NAMALWA (cell line): ENCODE results near the gene MMP17.

Experiments used
- DNase-seq: peaks from one replicate; pipeline ENCODE4 v3.0.0-alpha.2; 2015; ENCODE audit warnings: low spot score

MMP17 gene

DNA sequence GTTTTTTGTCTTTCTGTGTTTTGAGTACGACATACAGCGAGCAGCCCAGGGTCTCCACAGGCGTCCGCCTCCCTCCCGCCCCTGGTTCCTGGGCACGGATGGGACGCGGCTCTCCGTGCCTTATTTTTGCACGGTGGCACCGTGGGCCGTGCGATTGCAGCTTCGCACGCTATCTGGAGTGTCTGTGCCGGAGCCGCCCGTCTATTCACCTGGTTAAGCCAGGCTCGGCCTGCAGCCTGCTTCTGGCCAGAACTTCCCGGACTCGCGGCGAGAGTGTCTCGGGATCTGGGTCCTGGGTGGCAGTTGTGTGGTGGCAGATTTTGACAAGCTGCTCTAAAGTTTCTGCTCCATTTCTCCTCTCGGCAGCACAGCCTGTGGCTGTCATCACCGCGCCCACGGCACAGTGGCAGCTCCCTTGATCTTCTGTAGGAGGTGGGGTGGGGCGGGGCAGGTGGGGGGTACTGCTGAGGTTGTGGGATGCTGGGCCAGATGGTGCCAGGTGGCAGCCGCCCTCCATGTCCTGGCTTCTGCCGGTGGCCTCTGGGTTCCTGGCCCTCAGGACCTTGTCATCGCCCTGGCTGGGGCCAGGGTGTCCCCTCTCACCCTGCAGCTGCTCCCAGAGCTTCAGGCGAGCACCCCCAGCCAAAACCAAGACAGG is 2.9 kb downstream of the MMP17 start:
- no peak for DNase-seq

DNA sequence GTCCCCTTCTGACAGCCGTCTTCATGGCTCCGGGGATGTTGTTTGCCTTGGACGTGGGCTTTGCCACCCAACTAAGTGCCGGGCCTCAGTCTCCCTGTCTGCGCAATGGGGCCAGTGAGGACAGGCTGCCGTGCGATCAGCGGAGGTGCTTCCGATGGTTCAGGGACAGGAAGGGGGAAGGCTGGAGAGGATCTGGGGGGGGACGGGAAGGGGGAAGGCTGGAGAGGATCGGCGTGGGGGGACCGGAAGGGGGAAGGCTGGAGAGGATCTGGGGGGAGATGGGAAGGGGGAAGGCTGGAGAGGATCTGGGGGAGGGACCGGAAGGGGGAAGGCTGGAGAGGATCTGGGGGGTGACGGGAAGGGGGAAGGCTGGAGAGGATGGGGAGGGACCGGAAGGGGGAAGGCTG is 3.4 kb downstream of the MMP17 start:
- DNase-seq: no peak

DNA sequence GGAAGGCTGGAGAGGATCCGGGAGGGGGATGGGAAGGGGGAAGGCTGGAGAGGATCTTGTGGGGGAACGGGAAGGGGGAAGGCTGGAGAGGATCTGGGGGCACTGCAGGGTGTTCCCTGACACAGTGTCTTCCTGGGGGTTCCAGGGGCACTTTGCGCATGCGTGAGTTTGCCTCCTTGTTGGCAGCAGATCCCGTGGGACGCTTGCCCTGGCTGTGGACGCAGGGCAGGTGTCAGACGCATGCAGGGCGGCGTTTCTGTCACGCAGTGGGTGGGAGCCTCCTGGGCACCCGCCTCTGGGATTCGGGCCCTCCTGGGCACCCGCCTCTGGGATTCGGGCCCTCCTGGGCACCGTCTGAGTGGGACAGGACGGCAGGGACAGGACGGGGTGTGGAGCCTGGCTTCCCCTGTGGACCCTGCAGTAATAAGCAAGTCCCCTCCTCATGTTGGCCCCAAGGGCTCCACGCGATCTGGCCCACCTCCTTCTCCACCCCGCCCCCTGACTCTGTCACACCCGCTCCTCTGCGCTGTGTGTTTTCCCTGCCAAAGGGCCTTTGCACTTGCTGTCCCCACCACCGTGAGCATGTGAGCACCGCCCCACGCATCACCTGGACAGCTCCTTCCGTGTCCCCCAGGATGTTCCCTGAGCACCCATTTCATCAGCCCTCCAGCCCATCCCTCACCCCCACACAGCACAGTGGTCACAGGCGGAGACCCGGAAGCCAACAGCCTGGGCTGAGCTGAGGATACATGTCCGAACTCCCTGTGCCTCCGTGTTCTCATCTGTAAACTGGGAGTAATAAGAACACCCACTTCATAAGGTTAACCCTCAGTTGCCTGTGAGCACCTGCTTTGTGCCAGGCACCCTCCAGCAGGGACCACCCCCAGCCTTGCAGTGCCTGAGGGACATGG is 4.4 kb downstream of the MMP17 start:
- no peak for DNase-seq

DNA sequence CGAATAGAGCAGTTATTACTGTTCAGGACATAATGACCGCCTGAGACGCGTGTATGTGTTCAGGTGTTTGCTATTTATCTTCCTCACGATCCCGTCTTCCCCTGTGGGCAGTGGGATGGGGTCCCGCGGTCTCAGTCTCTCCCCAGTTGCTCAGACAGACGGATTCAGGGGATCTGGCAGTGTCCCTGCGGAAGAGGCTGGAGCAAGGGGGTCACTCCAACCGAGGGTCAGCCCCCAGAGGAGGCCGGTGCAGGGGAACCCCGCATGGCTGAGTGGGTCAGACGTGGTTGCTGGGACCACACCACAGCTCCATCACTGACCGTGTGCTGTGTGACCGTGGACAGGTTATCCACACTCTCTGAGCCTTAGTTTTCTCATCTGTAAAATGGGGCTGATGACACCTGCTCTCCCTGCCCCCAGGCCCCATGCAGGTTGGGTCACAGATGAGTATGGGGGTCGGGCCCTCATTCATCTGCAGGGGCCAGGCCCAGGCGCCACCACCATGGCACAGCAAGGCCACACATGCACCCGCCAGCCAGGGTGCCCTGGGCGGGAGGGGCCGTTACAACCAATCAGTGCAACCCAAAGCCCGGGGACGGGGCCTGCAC is 5.2 kb downstream of the MMP17 start:
- no peak for DNase-seq

DNA sequence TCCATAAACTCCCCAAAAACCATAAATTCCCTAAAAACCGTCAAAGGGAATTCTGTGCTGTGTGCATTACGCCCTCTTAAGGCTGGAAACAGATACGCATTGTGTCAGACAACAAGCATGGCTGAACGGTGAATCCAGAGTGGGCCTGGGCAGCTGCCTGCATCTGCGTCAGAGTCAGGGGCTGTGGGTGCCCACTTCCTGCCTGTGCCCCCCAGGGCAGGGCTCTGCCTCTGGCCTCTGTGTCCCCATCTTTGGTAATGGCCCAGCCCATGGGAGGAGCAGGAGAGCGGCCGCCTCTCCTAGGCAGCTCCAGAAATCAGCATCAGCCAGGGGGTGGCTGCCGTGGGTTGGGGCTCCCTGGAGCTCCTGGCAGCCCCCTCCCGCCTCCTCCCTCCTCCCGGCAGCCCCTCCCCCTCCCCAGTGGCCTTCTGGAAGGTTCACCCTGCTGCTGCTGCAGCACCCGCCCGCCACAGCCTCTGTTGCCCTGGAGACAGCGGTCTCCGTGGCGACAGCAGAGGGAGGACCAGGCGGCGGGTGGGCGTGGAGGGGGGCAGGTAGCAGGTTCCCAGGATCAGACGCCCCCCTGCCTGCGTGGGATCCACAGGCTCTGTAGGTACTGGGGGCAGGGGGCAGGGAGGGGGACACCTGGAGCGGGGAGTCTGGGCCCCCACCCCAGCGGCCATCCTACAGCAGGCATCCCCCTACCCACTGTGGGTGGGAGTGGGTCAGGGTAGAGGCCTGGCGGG is 5.9 kb downstream of the MMP17 start:
- DNase-seq: no peak

DNA sequence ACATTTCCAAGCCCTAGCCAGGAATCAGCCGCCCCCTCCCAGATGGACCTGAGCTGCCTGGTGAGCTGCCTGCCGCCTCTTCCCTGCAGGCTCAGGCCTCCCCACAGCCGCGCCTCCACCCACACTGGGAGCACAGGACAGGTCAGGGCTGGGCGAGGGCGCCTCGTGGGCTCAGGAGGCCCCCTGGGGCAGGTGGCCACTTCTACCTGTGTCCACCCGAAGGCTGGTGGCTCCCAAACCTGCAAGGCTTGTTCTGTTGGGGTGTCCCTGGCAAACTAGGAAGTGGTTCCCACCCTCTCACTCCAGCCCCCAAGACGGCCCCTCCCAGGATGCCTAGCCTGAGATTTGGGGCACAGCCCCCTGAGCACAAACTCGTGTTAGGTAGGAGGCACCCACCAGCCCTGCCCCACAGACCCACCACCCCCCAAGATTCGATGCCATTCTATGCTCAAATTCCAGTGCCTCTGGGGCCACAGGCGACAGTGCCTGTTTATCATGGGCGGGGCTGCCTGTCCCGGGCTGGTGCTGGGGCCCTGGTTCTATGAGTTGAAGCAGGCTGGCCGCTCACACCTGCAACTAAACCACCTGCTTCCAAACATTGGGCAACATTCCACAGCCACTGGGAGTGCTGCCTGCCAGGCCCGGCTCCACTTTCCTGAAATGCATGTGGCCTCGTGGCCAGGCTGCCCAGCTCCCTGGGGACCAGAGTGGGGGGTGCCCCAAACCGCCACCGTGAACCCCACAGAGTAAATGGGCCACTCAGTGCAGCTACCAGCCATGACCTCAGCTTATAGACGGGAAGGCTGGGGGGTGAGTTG is 6.8 kb downstream of the MMP17 start:
- DNase-seq: no peak

DNA sequence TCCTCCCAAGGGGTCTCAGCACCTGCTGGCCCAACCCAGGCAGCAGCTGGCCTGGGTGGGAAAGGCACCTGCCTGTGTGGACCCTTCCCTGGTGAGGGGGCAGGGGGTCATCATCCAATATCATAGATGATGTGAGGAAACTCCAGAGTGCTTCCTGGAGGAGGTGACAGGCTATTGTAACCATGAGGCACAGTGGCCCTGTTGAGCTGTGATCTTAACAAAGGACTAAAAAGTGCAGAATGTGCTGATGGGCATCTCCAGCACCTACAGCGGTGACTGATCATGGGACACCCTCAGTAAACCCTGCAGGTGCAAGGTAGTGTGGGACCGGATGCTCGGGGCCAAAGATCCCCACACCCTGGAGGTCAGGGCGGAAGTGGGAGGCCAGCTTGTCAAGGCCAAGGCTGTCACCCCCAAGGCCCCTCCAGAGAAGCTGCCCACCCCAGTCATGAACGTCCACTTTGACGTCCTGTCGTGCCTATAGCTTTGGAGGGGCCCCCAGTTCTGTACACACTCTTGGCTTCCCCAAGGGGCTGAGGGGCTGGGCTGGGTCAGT is 7.5 kb downstream of the MMP17 start:
- DNase-seq: no peak

DNA sequence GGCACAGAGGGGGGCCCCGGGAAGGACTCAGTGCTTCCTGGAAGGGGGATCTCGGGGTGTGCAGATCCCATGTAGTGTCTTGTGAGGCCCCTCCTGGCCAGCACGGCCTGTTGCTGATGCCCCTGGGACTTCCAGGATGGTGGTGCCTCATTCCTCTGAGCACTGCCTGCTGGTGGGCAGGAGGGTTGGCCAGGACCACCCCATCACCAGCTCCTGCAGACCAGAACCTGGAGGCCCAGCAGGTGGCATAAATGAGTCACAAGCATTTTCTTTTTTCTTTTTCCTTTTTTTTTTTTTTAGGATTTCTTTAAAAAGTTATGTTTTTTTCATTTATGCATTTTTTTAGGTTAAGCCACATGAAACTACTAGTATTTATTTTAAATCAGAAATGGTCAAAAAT is 8.0 kb downstream of the MMP17 start:
- peak; percentile 27 for DNase-seq

DNA sequence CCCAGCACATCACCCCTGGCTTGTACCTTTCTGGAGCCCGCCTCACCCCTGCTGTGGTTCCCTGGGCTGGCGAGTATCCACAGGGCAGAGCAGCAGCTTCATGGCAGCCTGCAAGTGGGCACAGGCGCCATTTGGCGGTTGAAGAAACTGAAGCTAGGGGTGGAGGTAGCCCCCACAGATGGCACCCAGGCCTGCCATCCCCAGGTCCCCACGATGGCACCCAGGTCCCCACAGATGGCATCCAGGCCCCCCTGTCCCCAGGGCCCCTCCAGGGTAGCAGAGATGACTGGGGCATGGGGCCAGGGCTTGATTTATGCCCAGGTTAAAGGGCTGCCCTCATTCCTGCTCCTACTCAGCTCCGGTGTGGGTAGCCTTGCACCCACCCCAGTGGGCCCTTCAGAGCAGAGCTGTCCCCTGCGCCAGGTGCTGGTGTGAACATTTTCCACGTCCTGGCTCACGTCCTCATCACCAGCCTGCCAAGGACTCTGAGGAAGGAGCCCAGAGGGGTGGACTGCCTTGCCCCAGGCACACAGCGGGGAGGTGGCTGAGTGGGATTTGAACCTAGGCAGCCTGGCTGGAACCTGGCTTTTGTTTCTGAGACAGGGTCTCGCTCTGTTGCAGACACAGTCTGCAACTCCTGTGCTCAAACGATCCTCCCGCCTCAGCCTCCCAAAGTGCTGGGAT is 8.7 kb downstream of the MMP17 start:
- no peak for DNase-seq

DNA sequence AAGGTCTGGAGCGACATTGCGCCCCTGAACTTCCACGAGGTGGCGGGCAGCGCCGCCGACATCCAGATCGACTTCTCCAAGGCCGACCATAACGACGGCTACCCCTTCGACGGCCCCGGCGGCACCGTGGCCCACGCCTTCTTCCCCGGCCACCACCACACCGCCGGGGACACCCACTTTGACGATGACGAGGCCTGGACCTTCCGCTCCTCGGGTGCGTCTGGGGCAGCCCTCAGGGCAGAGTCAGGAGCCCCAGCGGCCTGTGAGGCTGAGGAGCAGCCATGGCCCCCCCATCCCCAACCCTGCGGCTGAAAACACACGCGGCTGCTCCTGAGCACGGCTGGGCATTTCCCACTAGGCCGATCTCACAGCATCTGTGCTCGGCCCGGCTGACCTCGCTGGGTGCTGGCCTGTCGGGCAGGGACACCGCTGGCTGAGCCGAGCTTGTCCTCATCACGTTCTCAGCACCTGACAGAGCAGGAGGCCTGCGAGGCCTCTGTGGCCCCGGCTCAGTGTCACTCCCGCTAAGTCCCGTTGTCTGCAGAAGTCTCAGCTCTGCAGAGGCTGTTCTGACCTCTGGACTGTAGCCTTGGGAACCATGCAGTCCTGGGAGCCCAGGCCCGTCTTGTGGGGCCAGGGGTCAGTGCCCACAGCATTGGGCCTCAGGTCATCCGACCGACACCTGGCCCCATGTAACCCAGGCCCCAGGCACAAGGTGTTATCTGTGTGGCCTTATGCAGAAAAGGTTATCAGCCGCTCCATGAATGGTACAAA is 12.6 kb downstream of the MMP17 start:
- no peak for DNase-seq

DNA sequence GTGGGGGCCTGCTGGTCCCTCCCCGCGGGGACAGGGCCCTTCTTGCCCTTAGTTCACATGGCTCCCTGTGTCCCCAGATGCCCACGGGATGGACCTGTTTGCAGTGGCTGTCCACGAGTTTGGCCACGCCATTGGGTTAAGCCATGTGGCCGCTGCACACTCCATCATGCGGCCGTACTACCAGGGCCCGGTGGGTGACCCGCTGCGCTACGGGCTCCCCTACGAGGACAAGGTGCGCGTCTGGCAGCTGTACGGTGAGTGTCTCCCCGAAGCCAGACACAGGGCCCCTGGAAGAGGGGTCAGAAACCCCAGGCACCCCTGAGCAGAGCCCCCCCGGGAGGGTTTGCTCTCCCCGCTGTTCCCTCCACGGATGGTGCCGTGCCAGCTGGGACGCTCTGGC is 13.4 kb downstream of the MMP17 start:
- no peak for DNase-seq

DNA sequence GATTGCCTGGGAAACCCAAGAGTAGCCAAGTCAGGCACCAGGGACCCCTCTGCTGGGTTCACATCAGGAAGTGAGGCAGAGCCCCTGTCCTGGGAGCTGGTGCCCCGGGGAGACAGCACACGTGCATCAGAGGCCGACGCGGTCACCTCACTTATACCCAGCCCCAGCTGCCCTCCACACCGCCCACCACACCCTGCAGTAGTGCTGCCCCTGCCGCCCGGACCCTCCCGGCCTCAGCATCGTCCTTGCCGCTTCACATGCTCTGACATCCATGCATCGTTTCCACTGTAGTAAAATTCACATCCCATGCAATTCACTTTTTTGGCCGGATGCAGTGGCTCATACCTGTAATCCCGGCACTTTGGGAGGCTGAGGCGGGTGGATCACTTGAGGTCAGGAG is 14.0 kb downstream of the MMP17 start:
- DNase-seq: no peak

DNA sequence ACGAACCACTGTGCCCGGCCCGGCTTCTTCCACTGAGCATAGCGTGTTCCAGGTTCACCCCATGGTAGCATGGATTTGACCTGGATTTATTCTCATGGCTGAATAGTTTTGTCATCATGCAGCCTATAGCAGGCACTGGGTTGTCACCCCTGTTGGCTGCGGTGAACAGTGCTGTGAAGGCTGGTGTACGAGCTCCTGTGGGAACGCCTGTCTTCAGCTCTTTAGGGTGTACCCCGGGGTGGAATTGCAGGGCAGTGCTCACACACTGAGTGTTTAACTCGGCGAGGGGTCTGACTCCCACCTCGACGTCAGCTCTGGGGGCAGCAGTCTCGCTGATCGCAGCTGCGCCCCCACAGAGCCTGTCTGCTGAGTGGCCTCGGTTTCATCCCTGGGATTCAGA is 15.3 kb downstream of the MMP17 start:
- no peak for DNase-seq

DNA sequence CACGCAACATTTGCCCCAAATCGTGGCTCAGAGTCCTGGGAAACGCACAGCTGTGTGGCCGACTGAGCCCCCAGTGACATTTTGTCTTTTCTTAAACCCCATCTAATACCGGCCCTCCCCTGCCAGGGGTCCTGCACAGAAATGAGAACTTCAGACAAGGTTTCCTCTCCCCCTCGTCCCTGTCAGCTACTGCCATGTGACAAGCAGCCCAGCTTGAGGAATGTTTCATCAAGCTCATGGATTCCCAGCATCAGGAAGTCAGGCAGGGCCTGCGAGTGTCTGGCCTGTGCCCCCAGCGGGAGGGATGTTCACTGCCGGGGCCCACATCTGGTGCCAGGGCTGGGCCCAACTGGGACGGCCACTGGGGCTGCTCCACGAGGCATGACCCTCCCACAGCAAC is 15.9 kb downstream of the MMP17 start:
- no peak for DNase-seq

DNA sequence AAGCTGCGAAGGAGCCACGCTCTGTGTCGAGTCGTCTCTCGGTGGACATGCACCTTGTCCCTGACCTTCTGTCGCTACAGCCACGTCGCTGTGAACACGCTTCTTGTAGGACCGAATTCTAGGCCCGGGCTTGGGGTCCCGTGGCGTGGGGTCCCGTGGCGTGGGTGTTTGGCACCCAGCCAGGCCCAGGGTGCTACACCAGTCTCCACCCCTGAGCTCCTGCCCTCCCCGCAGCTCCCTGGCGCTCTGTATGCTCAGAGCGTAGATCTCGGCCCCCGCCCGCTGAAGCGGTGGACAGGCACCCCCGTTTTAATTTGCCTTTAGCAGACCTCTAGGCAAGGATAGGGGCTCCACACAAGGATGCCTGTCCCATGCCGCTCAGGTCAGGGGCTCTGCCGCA is 16.5 kb downstream of the MMP17 start:
- no peak for DNase-seq

DNA sequence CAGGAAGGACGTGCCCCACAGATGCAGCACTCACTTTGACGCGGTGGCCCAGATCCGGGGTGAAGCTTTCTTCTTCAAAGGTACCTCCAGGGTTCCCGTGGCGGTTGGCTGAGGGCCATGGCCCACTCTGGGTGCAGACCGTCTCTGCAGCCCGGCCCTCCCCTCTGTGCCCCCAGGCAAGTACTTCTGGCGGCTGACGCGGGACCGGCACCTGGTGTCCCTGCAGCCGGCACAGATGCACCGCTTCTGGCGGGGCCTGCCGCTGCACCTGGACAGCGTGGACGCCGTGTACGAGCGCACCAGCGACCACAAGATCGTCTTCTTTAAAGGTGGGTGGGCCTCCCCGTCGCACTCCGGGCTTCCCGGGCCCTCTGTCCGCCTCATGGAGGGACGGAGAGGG is 16.9 kb downstream of the MMP17 start:
- no peak for DNase-seq

DNA sequence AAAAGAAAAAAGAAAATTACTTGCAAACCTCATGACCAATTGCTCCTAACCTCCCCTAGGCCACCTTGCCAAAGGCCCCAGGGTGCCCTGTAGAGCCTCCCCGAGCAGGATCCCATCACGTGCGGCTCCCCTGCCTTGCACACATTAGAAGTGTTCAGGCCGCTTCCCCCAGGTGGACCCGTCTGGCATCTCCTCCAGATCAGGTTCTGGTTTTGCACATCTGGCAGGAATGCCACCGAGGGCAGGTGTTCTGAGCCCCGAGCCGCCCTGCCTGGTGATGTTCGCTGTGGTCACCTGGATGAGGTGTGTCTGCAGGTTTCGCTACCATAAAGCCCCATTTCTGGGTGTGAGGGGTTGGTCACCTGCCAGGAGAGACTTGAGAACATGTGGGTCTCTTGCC is 19.3 kb downstream of the MMP17 start:
- no peak for DNase-seq

DNA sequence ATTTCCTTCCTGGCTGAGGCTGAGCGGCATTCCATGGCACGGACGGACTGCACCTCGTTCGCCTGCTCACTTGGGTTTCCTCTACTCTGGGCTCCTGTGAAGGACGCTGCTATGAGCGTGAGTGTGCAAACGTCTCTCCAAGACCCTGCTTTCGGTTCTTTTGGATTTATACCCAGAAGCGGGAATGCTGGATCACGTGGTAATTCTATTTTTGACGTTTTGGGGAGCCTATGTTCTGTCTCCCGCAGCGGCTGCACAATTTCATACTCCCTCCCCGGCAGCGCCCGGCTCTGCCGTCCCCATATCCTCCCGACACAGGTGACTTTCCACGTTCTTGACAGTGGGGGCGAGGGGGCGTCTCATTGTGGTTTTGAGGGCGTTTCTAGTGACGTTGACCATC is 20.6 kb downstream of the MMP17 start:
- no peak for DNase-seq

DNA sequence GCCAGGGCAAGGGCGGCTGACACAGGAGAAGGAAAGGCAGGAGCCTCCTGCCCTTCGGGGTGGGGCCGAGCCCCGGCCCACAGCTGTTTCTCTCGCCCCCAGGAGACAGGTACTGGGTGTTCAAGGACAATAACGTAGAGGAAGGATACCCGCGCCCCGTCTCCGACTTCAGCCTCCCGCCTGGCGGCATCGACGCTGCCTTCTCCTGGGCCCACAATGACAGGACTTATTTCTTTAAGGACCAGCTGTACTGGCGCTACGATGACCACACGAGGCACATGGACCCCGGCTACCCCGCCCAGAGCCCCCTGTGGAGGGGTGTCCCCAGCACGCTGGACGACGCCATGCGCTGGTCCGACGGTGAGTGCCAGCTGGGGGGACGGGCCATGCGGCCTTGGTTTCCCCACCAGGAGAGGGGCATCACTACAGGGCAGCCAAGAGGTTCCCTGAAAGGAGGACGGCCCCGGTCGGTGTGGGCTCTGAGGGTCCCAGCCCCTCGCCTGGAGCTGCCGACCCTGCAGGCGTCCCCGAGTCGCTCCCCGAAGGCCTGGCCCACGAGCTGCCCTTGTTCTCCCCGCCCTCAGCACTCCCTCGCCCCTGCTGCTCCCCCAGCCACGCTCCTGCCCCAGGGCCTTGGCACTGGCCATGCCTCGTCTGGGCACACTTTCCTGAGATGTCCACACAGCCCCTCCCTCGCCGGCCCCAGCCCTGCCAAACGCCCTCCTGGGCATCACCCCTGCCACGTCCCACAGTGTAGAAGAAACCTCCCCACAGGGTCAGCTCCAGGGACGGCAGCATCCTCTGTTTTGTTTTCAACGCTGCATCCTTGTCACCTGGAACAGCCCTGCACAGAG is 21.7 kb downstream of the MMP17 start:
- DNase-seq: no peak
